Measurements from ENCODE around the gene TNFSF10. TPM values are rescaled to one million over a fixed set of nuclear protein-coding genes. Genes with fewer than 3 reads are reported as not detected.

TNFSF10 gene
- total and polyA plus RNA-seq, 9 of the 15 experiments (the other 6 are each of a cell fraction or from before 2014, with no cell fraction given): 0.07 to 1.3 (median 0.27) TPM; not detected in 1

DNA sequence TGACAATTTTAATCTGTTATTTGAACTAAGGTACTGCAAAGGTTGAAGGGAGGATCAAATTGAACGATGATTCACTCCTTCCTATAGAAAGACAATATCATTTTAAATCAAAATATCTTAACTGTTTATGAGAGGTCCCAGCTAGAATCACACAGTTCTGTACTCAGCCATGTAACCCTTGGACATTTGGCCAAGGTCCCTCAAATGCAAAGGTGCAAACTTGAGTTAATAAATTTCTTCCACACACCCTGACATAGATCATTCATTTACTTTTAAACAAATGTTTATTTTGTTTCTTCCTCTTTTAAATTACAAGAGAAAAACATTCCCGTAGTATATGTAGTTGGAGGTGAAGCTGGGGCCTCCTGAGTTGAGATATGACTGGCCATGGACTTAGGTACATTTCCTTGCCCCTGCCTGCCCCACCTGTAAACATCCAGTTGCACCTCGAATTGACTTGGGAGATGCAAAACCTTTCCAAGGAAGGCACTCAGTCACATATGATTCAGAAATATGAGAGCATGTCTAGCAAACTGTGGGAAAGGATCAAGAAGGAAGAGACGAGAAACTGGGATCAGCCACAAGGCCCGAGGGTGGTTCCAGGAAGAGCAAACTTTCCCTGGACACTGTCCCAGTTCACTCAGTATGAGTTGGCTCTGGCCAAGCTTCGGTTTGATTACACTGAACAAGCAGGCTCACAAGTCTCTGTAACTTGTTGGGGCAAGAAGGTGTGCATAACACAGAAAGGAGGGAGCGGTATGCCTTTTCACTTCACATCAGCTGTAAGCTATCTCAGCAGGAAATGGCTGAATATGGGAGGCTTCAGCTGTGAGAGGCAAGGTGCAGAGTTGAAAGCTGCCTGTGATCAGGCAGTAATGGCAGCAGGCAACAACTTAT, 6.7 kb downstream of the TNFSF10 start (continued):
- no peak for TF ChIP-seq UBTF (IDR thresholded peaks at IDR 0.05; ENCODE audit: borderline replicate concordance in 1 of 2, low read depth in 2 of 2, low read length in 2 of 2)

DNA sequence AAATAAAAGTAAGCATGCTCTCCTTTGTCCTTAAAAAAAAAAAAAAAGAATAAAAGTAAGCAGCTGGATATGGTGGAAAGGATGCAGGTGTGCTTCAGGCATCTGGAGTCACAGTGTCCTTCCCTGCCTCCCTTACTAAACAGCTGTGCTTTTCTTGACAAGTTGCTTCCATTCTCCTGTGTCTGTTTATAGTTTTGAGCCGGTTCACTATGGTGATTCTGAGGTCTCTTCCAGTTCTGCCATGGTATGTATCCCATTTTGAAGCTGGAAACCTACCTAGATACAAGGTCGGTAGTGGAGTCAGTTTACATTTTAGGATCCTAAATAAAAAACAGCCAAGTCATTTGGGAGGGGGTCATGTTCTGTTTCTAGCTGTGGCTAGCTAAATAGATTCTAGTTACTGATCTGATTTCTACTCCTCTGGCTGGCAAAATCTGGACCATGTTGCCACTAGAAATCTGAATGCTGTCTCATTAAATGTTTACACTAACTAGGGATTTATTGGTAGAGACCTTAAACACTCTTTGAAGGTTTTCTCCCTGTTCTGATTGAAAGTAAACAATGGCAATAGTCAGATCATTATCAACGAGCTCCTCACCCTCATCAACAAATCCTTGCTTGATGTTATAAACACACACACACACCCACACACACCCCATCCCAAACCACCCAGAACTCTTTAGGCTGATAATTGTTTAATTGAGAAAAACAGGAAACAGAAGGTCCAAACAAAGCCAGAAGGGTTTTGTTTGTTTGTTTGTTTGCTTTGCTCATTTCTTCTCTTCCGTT, 7.9 kb downstream of the TNFSF10 start:
- ATAC-seq: no peak
- 17% methylated on average over 4 of the region's 4 CpGs for WGBS (ENCODE audit: insufficient coverage, low coverage, missing lambda C conversion rate)
- H3K4me2 ChIP-seq (ENCODE audit: insufficient read depth, low read length): no peak overlapping the region
- no peaks in the 10 kb centered on the region for H3K79me2 ChIP-seq (ENCODE audit: control insufficient read depth, insufficient read depth, low read length)
- peaks cover 0 to 39% of the 10 kb centered on the region in 2 experiments; a peak in 4 of 5 replicates for H3K4me1 ChIP-seq (replicated peaks in 1 of 2; ENCODE audit: control insufficient read depth in 2 of 2, insufficient read depth in 2 of 2, low read length in 2 of 2)
- H3K9me1 ChIP-seq (ENCODE audit: control insufficient read depth, insufficient read depth, low read length): no peaks in the 10 kb centered on the region
- BruUV-seq (replicated peaks): no TSS peak
- no peaks in the 10 kb centered on the region for H3K36me3 ChIP-seq (ENCODE audit: control insufficient read depth, insufficient read depth, low read length)
- no peak overlapping the region for H3K9ac ChIP-seq (ENCODE audit: insufficient read depth in 1 of 2, low read depth in 2 of 2, low read length in 2 of 2)
- CTCF ChIA-PET (ENCODE audit: low intra/inter-chr PET ratio): no interaction called here
- in situ Hi-C loops (cut with MboI): no loop called here
- POLR2A ChIA-PET: interaction anchor here (0.6 kb wide), 2 partner anchors 14 to 109 kb away, joined by 3 to 4 read pairs; no protein-coding TSS in a partner anchor
- H3K9me3 ChIP-seq (replicated peaks; ENCODE audit: control insufficient read depth, insufficient read depth, low read depth, low read length): no peaks in the 10 kb centered on the region
- no peak overlapping the region for H3K27ac ChIP-seq (ENCODE audit: extremely low read depth, low read depth, low read length)
- H3K27me3 ChIP-seq (ENCODE audit: control insufficient read depth in 2 of 2, insufficient read depth in 2 of 2, low read length in 2 of 2): no peaks in the 10 kb centered on the region
- no peak overlapping the region for H2AFZ ChIP-seq (ENCODE audit: low read depth, low read length)
- no peak overlapping the region for H3K4me3 ChIP-seq
- no peak for FAIRE-seq
- no peak for DNase-seq (ENCODE audit: extremely low read depth in 1 of 4, low spot score in 3 of 4)
- intact Hi-C loops (cut with micrococcal nuclease): no loop called here
- H4K20me1 ChIP-seq (replicated peaks; ENCODE audit: control insufficient read depth, insufficient read depth, low read length): no peaks in the 10 kb centered on the region; the same call in 1 of the 2 replicates
- no peak for TF ChIP-seq POLR3G (IDR thresholded peaks at IDR 0.05; ENCODE audit: extremely low read depth, insufficient read length, insufficient replicate concordance)
- no peak for TF ChIP-seq MXD1 (CRISPR knock-in tag; IDR thresholded peaks at IDR 0.05; ENCODE audit: borderline replicate concordance, poor library complexity, severe bottlenecking)
- no peak for TF ChIP-seq ZNF507 (tag; conservative IDR thresholded peaks at IDR 0.05)
- TF ChIP-seq, protein P1, sequence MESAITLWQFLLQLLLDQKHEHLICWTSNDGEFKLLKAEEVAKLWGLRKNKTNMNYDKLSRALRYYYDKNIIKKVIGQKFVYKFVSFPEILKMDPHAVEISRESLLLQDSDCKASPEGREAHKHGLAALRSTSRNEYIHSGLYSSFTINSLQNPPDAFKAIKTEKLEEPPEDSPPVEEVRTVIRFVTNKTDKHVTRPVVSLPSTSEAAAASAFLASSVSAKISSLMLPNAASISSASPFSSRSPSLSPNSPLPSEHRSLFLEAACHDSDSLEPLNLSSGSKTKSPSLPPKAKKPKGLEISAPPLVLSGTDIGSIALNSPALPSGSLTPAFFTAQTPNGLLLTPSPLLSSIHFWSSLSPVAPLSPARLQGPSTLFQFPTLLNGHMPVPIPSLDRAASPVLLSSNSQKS (CRISPR knock-in tag; IDR thresholded peaks at IDR 0.05): no peak
- no peak for TF ChIP-seq MECOM (CRISPR knock-in tag; IDR thresholded peaks at IDR 0.05)
- TF ChIP-seq GTF2E2 (tag; IDR thresholded peaks at IDR 0.05): no peak
- TF ChIP-seq IFI16 (CRISPR knock-in tag; IDR thresholded peaks at IDR 0.05): no peak
- TF ChIP-seq PRDM10 (IDR thresholded peaks at IDR 0.05; ENCODE audit: partially characterized antibody): no peak

All from K562 (cell line).